Fibroblast of gingiva (primary cell): ENCODE results near the gene USP24.

ENCODE experiments used
- DNase-seq: peaks from one replicate; pipeline ENCODE4 v3.0.0-alpha.2; 2011; ENCODE audit warnings: low read depth

Gene USP24

GRCh38 chr1:55156093-55156492 lies 59.1 kb downstream of the USP24 start:
- no peak for DNase-seq

DNA sequence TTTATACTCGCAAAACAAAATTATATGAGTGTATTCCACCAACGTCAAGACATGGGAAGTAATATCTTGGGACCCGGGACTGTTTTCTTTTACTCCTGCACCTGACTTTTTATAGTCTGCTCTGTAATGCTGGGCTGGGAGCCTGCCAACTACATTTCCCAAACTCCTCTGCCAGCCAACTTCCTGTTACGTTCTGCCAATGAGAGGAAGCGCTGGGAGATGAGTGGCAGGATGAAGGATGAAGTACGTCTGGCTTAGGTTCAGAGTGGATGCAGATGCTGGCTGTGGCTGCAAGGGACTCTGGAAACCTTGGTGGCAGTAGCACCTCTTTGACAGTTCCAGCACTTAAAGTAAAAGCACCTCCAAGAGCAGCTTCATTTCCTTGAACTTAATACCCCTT lies 59.6 kb downstream of the USP24 start:
- DNase-seq, result no peak

DNA sequence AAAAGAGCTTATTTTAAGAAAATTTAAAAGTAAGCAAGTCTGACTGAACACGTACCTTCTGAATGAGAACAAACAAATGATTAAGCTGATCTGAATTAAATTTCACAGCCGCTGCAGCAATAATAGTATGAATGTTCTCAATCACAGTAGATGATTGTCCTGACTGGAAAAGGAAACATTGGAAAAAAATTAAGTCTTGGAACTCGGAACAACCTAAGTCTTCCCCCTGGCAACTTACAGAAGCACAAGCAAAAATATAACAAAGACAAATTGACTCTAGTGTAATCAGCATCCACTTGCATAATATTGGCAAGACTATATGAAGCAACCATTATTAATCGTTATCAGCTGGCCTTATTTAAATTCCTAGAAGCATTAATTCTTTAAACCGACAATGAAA lies 60.5 kb downstream of the USP24 start:
- DNase-seq, result peak; percentile 12

DNA sequence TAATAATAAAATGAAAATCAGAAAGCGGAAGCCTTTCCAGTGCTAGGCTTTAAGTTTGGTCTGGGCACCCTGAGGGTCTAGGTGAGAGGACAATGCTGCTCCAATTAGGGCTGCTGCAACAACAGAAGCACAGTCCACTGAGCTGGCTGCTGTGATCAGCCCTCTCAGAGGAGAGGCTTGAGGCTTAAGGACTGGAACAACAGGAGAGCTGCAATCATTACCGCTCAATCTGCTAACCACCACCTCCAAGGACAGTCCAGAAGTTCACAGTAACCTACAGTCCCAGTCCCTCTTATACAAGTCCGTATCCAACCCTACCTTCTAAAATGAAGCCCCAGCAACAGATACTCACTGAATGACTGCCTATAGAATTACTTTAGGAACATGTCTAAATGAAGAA lies 62.1 kb downstream of the USP24 start:
- DNase-seq, result no peak

GRCh38 chr1:55150880-55151588 lies 64.1 kb downstream of the USP24 start:
- no peak for DNase-seq

DNA sequence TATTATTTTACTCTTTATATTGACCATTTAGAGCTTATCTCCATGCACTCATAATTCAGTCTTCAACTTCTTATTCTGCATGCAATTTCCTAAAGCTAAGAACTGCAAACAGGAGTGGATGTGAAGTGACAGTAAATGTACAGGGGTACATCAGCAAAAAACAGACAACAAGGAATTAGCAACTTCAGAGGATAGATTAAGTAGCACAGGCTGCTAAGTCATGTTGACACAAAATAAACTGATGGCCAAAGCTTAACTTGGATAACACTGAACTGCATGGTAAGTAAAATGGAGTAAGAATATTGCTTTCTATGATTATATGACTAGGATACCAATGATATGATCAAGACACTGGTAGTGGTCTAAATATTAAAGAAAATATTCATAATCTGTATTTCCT lies 66.5 kb downstream of the USP24 start:
- no peak for DNase-seq

DNA sequence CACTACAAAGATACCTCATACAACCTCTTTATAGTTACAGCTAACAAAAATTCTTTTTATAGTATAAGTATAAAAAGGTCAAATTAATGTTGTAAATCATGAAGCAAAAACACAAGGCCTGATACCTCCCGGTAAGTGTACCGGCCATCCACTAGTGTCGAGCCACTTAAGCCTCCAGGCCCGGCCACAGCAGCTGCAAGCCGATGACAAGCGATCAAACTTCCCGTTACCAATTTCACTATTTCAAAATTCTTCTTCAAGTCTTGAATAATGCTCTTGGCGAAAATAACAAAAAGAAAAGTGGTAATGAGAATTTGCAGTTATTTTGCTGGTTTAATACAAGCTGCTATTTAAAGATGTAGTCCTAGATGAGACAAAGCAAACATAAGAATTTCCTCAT lies 67.6 kb downstream of the USP24 start:
- no peak for DNase-seq

DNA sequence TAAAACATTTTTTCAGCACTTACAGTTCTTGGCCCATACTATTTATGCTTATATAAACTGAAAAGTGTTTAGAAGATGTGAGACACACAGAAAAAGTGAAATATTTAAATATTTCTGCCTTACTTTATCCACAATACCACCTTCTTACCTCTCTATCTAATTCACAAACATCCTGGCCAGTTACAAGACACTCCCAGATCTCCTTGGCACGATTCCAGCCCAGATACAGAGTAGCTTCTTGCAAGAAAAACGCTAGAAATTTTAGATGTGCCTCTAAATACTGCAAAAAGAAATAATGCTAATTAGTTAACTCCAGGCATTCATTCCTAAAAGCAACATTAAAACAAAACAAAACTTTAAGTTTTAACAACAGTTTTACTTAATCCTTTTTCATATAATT lies 68.4 kb downstream of the USP24 start:
- no peak for DNase-seq

- DNase-seq, result no peak
These were observed 70.3 kb downstream of the USP24 start for GRCh38 chr1:55144886-55145285.

DNA sequence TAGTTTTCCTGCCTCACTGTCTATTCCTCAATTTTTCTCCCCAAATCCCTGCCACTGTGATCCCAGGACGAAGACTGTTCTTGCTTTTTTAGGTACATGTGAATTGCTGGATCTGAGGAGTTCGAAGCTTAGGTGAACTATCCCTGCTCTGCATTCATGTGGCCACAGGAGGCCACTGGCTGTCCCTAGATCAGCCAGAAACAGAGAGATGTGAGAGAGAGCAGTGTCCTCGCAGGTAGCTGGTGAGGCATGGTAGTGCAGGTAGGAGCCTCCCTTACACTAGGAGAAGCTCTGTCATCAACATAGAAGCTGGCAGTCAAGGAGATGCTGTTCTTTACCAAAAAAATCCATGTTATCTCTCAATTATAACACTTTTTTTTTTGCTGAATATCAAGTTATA lies 71.5 kb downstream of the USP24 start:
- no peak for DNase-seq

DNA sequence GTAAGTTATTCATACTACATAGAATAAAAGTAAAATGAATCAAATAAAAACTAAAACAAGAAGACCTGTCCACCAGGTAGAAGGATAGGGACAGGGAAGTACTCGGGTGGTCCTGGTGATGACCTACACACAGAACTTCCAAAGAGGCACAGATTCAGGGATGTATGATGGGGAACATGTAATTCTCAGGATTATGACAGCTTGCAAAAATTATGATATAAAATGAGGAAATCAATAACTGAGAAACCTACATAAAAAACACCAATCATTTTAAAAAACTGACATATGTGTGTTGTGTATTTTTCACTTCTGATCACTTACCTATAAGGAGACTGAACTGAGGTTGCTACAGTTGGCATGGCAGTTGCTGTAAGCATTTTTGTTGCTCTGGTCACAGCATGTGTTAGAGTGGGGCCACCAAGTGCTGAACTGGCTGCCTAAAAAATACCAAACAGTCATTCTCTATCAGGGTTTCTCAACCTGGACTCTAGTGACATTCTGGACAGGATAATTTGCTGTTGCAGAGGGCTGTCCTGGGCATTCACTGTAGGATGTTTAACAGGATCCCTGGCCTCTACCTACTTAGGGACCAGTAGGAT lies 73.8 kb downstream of the USP24 start:
- no peak for DNase-seq

DNA sequence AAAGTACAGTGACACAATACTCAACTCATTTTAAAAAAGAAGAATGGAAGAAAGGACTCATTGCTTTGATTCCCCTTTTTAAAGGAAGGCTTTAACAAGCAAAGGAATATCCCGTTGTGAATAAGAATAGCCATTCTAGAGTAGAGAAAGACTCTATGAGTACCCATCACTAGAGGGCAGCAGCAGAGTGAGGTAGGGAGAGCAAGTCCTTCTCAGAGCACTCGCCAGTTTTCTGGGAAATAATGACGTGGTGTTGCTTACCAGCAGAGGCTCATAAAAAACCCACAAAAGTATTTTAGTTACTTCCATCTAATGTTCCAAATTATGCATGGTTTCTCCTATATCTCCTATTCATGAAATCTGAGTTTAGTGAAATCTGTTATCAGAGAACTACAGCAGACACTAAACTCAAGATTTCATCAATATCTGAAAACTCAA lies 74.6 kb downstream of the USP24 start:
- DNase-seq, result peak; percentile 86

DNA sequence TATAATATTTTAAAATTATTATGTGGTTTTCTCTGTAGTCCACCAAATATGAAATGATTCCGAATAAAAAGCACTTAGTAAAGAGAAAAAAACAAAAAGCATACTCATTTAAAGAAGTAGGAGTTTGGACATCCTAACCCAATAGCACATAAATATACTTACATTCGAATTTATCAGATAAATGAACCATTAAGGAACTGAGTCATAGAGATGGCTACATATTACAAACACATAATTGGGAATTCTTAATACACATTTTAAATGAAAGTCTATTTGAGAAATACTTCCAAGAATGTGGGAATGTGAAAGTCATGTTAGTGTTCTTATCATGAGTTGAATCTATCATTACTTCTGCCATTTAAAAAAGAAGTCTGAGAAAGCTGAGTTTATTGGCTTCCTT lies 75.0 kb downstream of the USP24 start:
- DNase-seq, result no peak

DNA sequence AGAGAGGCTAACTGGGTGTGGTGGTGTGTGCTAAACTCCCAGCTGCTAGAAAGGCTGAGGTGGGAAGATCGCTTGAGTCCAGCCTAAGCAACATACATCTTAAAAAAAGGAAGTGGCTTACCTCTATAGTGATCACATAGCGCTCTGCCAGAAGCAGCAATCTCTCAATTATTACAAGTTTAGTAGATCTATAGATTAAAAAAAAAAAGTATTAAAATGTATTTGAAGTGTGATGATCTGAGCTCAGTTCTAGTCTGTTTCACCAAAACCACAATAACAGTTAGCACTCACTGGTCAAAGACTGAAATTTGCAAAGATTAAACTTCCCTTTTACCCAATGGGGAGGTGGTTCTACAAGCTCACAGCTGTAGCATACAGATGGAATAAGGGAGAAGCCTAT lies 76.3 kb downstream of the USP24 start:
- no peak for DNase-seq

- DNase-seq, result no peak
These were observed 80.9 kb downstream of the USP24 start for GRCh38 chr1:55134152-55134808.

- peak; percentile 9 for DNase-seq
These were observed 83.4 kb downstream of the USP24 start for GRCh38 chr1:55131801-55132200.

- DNase-seq, result no peak
These were observed 83.9 kb downstream of the USP24 start for GRCh38 chr1:55131218-55131617.

GRCh38 chr1:55129194-55129728 lies 85.9 kb downstream of the USP24 start:
- peak; percentile 67 for DNase-seq

DNA sequence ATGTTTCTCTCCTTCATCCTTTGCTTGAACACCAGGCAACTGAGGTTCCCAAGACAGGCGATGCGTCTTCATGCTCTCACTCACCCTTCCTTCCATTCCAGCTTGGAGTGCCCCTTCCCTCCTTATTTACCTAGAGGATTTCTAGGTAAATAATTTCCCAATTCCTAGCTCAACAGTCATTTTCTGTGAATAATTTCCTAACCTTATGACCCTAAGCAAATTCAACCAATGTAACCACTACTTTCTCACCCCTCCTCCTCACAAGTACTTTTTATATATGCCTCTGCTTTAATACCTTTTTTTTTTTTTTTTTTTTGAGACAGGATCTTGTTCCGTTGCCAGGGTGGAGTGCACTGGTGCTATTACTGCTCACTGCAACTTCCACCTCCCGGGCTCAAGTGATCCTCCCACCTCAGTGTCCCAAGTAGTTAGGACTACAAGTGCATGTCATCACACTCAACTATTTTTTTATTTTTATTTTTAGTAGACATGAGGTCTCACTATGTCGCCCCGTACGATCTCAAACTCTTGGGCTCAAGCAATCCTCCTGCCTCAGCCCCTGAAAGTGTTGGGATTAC lies 86.7 kb downstream of the USP24 start:
- no peak for DNase-seq

DNA sequence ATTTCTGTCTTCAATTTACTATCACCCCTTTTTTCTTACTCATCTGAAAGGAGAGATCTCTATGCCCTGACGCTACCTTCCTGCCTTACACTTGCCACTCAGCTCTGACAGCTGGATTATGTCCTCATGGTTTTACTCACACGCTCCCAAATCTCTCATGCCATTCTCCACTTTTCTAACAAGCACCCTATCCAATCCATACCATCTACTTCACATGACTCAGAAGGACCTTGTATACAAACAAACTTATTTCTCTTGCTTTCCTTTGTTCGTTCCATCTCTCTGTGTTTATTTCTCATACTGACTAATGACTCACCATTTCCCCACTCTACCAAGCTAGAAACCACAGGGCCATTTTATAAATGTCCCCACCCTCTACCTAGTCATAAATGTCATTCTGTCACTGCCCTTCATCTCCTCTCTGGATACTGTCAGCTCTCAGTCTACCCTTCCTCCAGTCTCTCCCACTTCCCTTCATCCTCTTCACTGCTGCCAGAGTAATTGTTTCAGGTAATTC lies 87.3 kb downstream of the USP24 start:
- peak; percentile 3 for DNase-seq

GRCh38 chr1:55124470-55124869 lies 90.7 kb downstream of the USP24 start:
- DNase-seq, result no peak

DNA sequence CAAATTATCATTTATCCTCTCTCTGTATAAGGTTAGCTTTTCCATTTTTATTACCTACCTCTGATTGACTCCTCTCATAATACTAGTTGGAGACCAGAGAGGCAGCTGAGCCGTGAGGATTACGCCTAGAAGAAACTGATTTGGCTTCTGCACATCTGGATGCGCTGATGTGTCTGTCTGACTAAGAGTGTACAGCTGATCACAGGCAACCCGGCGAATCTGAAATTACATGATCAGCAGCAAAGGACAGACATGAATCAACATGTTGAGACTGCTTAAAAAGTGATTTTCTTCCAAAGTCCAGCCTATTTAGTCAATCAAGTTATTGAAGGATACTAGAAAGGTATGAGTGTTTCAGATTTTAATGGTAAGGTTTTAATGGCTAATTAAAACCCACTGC lies 94.6 kb downstream of the USP24 start:
- DNase-seq, result no peak
